ENCODE measurements around the gene SLF2.

SLF2 gene

GRCh38 chr10:100965820-100966219 lies 53.1 kb downstream of the SLF2 start:
- Histone ChIP-seq H3K9ac (ENCODE audit: low read length) (no peak overlapping the region), H3K27me3 (replicated peaks; ENCODE audit: control insufficient read depth, insufficient read depth, low read length) (peaks cover 5% of the 10 kb centered on the region), H3K4me3 (ENCODE audit: low read length) (no peak overlapping the region), H3K4me1 (ENCODE audit: control insufficient read depth, insufficient read depth, low read length) (peaks cover 6% of the 10 kb centered on the region), H3K9me3 (ENCODE audit: control insufficient read depth, low read length) (no peaks in the 10 kb centered on the region), H3K36me3 (ENCODE audit: control insufficient read depth, insufficient read depth, low read length, severe bottlenecking) (peaks cover 44% of the 10 kb centered on the region)
- DNase-seq (ENCODE audit: low read depth): no peak

DNA sequence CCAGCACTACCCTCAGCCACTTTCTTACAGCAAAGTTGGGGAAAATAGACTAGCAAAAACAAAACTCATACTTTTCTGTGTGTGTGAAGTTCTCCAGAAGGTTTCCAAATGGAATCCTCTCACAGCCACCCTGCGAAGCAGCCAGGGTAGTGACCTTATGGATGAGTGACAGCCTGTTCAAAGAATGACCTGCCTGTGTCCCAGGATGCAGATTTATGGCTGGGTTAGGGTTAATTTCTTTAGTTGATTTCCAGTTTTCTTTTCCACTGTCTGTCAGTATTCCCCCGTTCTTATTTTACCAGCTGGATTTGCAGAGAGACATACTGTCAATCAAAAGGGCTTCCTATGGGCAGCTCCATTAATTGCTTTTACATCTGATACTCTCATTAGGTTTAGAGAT lies 54.1 kb downstream of the SLF2 start:
- Histone ChIP-seq H3K4me1 (ENCODE audit: control insufficient read depth, insufficient read depth, low read length) (peaks cover 6% of the 10 kb centered on the region), H3K4me3 (ENCODE audit: low read length) (no peak overlapping the region), H3K27me3 (replicated peaks; ENCODE audit: control insufficient read depth, insufficient read depth, low read length) (peaks cover 5% of the 10 kb centered on the region), H3K9ac (ENCODE audit: low read length) (no peak overlapping the region), H3K9me3 (ENCODE audit: control insufficient read depth, low read length) (no peaks in the 10 kb centered on the region), H3K36me3 (ENCODE audit: control insufficient read depth, insufficient read depth, low read length, severe bottlenecking) (peaks cover 37% of the 10 kb centered on the region)
- DNase-seq (ENCODE audit: low read depth): no peak

GRCh38 chr10:100967332-100967731 lies 54.6 kb downstream of the SLF2 start:
- peaks cover 33% of the 10 kb centered on the region for H3K36me3 ChIP-seq (ENCODE audit: control insufficient read depth, insufficient read depth, low read length, severe bottlenecking)
- H3K9me3 ChIP-seq (ENCODE audit: control insufficient read depth, low read length): no peaks in the 10 kb centered on the region
- no peak for DNase-seq (ENCODE audit: low read depth)

DNA sequence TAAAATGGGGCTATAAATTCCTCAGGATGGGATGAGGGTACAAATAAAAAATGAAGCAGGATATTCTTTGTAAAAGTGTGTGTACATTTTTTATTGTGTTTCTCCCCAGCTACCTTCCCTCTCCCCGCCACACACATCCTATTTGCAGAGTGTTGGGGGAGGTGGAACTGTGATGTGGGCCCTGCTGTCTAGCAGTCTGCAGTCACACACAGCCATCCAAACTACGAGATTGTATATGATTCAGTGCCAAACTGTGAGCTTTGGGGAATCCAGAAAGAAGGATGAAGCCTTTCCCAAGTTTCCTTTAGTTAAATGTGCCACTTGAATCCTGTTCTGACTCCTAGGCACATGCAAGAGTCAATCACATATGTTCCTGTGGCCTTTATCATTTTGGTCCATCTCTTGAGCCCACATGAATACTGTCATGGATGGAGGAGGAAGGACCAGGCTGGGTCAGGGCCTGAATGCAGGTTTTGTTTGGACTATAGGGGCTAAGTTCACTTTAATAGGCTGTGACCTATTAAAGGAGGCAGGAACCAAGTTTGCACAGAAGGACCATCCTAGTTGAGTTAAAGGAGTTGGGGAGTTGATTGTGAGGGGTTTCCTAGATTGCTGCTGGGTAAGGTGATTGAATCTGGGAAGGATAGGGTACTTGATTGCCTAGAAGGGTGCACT lies 55.4 kb downstream of the SLF2 start:
- Histone ChIP-seq H3K36me3 (ENCODE audit: control insufficient read depth, insufficient read depth, low read length, severe bottlenecking) (peaks cover 24% of the 10 kb centered on the region), H3K9ac (ENCODE audit: low read length) (no peak overlapping the region), H3K9me3 (ENCODE audit: control insufficient read depth, low read length) (no peaks in the 10 kb centered on the region), H3K4me1 (ENCODE audit: control insufficient read depth, insufficient read depth, low read length) (peaks cover 6% of the 10 kb centered on the region), H3K27me3 (replicated peaks; ENCODE audit: control insufficient read depth, insufficient read depth, low read length) (peaks cover 5% of the 10 kb centered on the region), H3K4me3 (ENCODE audit: low read length) (no peak overlapping the region)
- no peak for DNase-seq (ENCODE audit: low read depth)

More at GRCh38 chr10:100967332-100967731, 54.6 kb downstream of the SLF2 start:
- Histone ChIP-seq H3K27me3 (replicated peaks; ENCODE audit: control insufficient read depth, insufficient read depth, low read length) (peaks cover 5% of the 10 kb centered on the region), H3K4me1 (ENCODE audit: control insufficient read depth, insufficient read depth, low read length) (peaks cover 6% of the 10 kb centered on the region), H3K9ac (ENCODE audit: low read length) (no peak overlapping the region), H3K4me3 (ENCODE audit: low read length) (no peak overlapping the region)

DNA sequence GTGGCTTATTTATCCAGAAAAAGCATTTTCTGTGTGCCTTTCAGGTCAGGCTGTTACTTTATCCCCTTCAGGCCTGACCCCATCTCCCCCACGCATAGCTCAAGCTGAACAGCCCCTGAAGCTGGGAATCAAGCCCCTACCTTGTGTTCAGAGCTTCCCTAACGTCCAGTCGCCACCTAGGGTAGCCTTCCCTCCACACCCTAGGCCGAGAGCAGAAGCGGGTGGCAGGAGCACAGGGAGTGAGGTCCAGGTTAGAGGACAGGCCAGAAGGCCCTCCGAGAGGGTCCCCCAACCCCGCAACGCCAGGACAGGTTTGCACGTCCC lies 56.1 kb downstream of the SLF2 start:
- H3K4me1 ChIP-seq (ENCODE audit: control insufficient read depth, insufficient read depth, low read length): peaks cover 6% of the 10 kb centered on the region
- H3K36me3 ChIP-seq (ENCODE audit: control insufficient read depth, insufficient read depth, low read length, severe bottlenecking): peaks cover 20% of the 10 kb centered on the region
- DNase-seq (ENCODE audit: low read depth): no peak
- peak overlapping the region; percentile 78 for H3K4me3 ChIP-seq (ENCODE audit: low read length)
- peak overlapping the region; percentile 58 for H3K9ac ChIP-seq (ENCODE audit: low read length)
- peaks cover 5% of the 10 kb centered on the region for H3K27me3 ChIP-seq (replicated peaks; ENCODE audit: control insufficient read depth, insufficient read depth, low read length)
- H3K9me3 ChIP-seq (ENCODE audit: control insufficient read depth, low read length): no peaks in the 10 kb centered on the region

- H3K9me3 ChIP-seq (ENCODE audit: control insufficient read depth, low read length): no peaks in the 10 kb centered on the region
- DNase-seq (ENCODE audit: low read depth): peak; percentile 65
- H3K9ac ChIP-seq (ENCODE audit: low read length): peak within 1 kb of the TSS; percentile 58
- peaks cover 5% of the 10 kb centered on the region for H3K27me3 ChIP-seq (replicated peaks; ENCODE audit: control insufficient read depth, insufficient read depth, low read length)
- peaks cover 6% of the 10 kb centered on the region for H3K4me1 ChIP-seq (ENCODE audit: control insufficient read depth, insufficient read depth, low read length)
- peak within 1 kb of the TSS; percentile 78 for H3K4me3 ChIP-seq (ENCODE audit: low read length)
- peaks cover 16% of the 10 kb centered on the region for H3K36me3 ChIP-seq (ENCODE audit: control insufficient read depth, insufficient read depth, low read length, severe bottlenecking)
Observed at GRCh38 chr10:100969187-100970075, 56.7 kb downstream of the SLF2 start, which contains the start of gene SEMA4G. TSS of gene SEMA4G (plus strand) at chr10:100969504. CDS start at chr10:100972913, 3,409 bp downstream.

DNA sequence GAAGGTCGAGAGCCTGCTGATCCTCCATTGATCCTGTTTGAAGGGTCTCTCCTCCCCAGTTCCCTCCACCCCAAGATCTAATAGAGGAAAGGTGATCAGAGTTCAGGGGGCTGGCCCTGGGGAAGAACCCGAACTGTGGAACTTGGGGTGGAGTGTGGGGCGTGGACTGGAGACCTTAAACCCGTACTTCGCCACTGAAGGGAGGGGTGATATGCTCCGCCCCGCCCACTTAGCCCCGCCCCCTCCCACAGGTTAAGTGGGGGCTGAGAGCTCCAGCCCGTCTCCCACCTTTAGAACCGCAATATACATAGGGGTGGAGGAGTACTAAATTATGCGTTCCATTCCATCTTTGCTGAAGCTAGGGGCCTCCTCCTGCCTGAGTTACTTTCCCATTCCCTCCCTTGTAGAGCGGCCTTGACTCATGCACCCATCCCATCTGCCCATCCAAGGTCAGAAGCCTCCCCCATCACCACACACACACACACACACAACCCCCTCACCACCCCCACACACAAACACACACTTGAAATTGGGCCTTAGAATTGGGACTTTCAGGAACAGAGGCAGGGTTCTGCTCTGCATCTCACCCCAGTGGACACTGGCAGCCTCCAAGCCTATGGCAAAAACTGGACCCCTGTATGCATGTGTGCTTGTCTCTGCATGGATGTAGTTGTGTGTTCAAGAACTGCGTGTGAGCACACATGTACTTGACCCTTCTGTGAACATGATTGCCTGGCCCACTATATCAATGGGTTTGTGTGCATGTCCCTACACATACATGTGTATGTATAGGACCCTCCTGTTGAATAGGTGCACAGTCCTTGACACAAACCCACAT lies 57.5 kb downstream of the SLF2 start:
- peak; percentile 15 for DNase-seq (ENCODE audit: low read depth)
- Histone ChIP-seq H3K27me3 (replicated peaks; ENCODE audit: control insufficient read depth, insufficient read depth, low read length) (peaks cover 5% of the 10 kb centered on the region), H3K9ac (ENCODE audit: low read length) (no peak overlapping the region)

GRCh38 chr10:100970914-100971811 lies 58.4 kb downstream of the SLF2 start:
- Histone ChIP-seq H3K27me3 (replicated peaks; ENCODE audit: control insufficient read depth, insufficient read depth, low read length) (peaks cover 5% of the 10 kb centered on the region), H3K4me1 (ENCODE audit: control insufficient read depth, insufficient read depth, low read length) (peaks cover 6% of the 10 kb centered on the region), H3K36me3 (ENCODE audit: control insufficient read depth, insufficient read depth, low read length, severe bottlenecking) (peaks cover 4% of the 10 kb centered on the region), H3K4me3 (ENCODE audit: low read length) (no peak overlapping the region), H3K9ac (ENCODE audit: low read length) (no peak overlapping the region), H3K9me3 (ENCODE audit: control insufficient read depth, low read length) (no peaks in the 10 kb centered on the region)
- no peak for DNase-seq (ENCODE audit: low read depth)

More for the DNA sequence above, 57.5 kb downstream of the SLF2 start:
- H3K4me1 ChIP-seq (ENCODE audit: control insufficient read depth, insufficient read depth, low read length): peaks cover 6% of the 10 kb centered on the region
- H3K4me3 ChIP-seq (ENCODE audit: low read length): peak overlapping the region; percentile 65
- H3K36me3 ChIP-seq (ENCODE audit: control insufficient read depth, insufficient read depth, low read length, severe bottlenecking): peaks cover 12% of the 10 kb centered on the region
- no peaks in the 10 kb centered on the region for H3K9me3 ChIP-seq (ENCODE audit: control insufficient read depth, low read length)

GRCh38 chr10:100972115-100972903 lies 59.5 kb downstream of the SLF2 start:
- peaks cover 6% of the 10 kb centered on the region for H3K4me1 ChIP-seq (ENCODE audit: control insufficient read depth, insufficient read depth, low read length)
- H3K27me3 ChIP-seq (replicated peaks; ENCODE audit: control insufficient read depth, insufficient read depth, low read length): peaks cover 5% of the 10 kb centered on the region
- H3K9ac ChIP-seq (ENCODE audit: low read length): no peak overlapping the region
- H3K36me3 ChIP-seq (ENCODE audit: control insufficient read depth, insufficient read depth, low read length, severe bottlenecking): no peaks in the 10 kb centered on the region
- no peaks in the 10 kb centered on the region for H3K9me3 ChIP-seq (ENCODE audit: control insufficient read depth, low read length)
- DNase-seq (ENCODE audit: low read depth): no peak
- H3K4me3 ChIP-seq (ENCODE audit: low read length): no peak overlapping the region
